HG02884 (cell line): ENCODE measurements around the gene KAZALD1.

Experiments
- ATAC-seq: cut with Tn5 transposase; IDR thresholded peaks from one replicate; pipeline ENCODE4 v1.9.1; 2021; ENCODE audit warnings: mild to moderate bottlenecking, moderate library complexity; ENCODE audit not compliant: unreplicated experiment

The KAZALD1 gene, protein sequence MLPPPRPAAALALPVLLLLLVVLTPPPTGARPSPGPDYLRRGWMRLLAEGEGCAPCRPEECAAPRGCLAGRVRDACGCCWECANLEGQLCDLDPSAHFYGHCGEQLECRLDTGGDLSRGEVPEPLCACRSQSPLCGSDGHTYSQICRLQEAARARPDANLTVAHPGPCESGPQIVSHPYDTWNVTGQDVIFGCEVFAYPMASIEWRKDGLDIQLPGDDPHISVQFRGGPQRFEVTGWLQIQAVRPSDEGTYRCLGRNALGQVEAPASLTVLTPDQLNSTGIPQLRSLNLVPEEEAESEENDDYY

DNA sequence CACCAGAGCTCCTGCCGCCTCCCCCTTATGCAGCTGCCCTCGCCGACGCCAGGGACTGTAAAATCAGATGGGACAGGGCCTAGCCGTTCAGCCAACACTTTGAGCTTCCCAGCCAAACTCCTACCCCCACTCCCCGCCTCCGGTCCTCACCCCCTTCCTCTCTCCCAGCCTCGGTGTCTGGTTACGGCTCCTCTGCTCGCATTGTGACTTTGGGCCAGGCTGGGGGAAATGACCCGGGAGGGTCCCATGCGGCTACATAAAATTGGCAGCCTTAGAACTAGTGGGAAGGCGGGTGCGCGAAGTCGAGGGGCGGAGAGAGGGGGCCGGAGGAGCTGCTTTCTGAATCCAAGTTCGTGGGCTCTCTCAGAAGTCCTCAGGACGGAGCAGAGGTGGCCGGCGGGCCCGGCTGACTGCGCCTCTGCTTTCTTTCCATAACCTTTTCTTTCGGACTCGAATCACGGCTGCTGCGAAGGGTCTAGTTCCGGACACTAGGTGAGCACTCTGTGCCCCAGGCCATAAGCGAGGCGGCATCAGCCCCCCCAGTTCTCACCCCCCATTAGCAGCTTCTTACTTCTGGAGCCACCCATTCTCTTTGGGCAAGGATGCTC, at the start of gene KAZALD1:
TSS of gene KAZALD1 (plus strand) at position 366 of the 608 bp plus-strand sequence. CDS start 604 bp downstream, outside the sequence.
- ATAC-seq, result no peak

DNA sequence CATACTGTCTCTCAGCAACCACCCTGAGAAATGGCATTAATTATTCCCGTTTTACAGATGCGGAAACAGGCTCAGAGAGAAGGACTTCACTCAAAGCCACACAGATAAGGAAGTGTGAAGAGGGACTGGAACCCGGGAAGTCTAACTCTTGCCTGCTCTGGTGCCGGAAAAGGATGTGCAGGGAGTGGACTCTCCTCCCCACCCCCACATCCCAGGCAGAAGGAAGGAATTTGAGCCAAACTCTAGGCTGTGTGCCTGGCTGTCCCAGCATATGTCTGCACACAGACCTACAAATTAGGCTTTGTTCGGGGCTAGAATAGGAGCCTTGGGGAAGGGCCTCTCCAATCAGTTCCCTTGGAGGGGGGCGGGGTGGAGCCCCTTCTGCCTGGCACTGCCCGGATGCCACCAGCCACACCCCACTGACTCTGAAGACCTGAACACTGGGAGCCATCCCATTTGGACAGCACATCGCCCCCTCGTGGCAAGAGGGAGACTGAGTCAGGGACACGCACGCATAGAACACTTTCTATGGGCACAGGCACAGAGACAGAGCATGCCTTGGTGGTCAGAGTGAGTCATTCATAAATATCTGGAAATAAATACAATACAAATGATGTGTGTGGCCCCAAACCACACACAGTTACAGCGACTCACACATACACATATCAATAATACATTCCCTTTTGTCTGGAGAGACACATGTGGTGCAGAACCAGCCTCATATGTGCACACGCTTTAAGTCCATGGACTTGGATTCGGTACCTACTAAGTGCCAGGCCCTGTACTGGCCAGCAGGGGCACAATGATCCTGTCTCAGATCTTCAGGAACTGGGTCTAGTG, 49.0 kb upstream of the KAZALD1 start:
- no peak for ATAC-seq

DNA sequence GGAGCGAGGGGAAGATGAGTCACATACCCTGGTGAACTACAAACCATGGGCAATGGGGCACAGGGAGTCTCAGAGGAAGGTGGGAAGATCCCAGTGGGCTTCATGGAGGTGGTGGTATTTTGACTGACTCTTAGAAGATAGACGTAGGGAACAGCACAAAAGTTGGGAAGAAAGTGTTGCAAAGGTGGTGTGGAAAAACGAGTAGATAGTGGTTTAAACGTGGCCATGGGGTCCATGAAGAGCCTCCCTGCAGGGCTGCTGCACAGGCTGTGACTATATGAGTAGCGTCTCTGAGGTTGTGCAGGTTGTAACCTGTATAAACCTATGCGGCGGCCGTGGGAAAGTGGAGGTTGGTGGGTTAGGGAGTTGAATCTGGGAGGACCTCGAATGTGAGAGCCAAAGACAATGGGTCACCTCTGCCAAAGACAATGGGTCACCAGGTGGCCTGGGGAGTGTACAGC, 48.4 kb upstream of the KAZALD1 start:
- ATAC-seq, result no peak

DNA sequence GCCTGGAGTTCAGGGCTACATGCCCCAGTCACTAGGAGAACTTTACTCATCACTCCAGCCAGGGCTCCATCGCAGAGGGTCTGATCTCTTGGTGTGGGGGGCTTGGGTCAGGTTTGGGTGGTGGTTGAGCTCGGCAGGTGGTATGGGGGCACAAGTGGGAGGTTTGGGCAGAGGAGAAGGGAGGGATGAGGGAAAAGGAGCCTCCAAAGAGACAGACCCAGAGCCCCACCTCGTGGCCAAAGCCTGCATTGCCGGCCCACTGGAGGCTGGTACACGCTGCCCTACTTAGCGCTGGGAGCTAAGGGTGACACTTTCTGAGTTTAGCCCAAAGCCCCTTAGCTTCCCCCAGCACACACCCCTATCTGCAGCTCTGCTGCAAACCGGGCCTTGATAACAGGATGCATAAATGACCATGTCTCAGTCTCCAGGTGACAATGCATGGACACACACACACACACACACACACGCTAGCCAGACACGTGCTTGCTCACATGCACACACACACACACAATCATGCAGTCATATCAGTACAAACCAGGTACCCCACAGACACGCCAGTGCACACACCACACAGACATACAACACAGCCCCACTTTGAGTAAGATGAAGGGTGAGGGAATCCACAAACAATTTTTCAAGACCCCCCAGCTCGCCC, 47.4 kb upstream of the KAZALD1 start:
- ATAC-seq, result no peak

DNA sequence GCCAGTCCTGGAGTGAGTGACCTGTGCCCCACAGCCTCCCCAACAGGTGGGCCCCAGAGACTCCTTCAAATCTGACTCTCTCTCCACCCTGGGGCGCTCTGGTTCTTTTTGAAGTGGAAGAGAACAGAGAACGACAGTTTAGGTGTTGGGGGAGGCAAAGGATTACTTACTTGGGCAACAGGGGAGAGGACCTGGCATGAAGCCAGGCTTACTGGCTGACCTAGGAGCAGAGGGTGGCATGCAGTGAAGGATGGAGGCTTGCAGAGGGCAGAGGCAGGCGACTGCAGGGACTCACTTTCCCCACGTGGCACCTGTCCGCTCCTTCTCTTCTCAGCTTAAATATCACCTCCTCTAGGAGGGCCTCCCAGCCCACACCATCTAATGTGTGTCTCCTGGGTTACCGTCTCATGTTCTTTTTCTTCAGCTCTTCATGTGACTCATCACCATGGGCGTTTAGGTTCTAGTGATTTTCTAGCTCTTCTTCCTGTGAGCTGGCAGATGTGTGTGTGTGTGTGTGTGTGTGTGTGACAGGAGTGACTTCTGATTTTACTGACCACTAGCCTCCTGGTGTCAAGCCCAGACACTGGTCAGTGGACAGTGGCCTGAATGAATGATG, 46.7 kb upstream of the KAZALD1 start:
- no peak for ATAC-seq

DNA sequence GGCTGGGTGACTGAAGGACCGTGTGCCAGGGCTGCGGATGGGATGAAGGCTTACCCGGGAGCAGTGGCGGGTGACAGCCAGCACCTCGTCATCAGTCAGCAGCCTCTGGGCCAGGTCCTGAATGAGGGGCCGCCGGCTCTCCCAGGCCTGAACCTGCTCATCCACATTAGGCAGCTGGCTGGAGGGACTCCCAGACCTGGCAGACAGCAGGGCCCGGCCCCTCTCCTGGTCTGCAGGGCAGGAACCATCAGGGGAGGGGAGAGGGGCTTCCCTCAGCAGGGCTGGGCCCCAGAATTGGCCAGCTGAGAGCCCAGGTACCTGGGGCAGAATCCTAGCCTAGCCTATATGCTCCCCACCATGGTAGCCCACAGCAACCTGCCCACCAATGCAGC, 46.2 kb upstream of the KAZALD1 start:
- ATAC-seq, result no peak

DNA sequence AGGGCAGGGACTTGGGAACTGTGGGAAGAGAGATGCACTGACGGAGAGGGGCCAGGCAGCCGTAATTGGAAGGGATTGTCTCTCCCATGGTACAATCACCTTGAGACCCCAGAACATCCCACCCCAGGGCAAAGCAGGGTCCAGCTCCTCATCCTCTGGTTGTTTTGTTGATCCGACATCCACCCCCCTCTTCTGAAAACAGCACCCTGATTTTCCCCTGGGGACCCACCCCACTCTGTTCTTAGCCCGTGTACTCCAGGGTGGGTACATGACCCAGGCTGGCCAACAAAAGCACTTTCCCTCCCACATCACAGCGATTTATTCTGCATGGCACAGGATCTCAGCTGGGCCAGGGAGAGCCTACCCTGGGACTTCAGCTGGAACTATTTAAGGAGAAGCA, 45.0 kb upstream of the KAZALD1 start:
- ATAC-seq, result no peak

DNA sequence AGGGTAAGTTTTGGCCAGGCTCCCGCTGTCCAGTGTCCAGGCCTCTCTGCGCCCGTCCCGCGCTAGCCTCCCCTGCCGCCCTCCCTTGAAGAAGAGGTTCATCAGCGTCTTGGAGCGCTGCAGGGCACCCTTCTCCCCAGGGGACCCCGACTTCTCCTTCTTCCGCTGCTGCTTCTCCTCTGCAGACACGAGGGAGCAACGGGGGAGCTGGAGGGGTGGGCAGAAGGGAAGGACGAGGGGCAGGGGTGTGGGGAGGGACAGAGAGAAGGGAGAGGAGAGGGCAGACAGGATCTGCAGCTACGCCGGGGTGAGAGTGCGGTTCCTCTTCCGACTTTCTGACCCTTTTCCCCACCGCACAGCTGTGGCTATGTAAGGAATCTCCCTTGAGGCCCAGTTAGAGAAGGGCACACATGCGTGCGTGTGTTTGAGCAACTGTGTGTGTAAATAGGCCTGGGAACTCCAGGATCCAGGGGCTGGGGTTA, 43.6 kb upstream of the KAZALD1 start:
- ATAC-seq, result no peak

DNA sequence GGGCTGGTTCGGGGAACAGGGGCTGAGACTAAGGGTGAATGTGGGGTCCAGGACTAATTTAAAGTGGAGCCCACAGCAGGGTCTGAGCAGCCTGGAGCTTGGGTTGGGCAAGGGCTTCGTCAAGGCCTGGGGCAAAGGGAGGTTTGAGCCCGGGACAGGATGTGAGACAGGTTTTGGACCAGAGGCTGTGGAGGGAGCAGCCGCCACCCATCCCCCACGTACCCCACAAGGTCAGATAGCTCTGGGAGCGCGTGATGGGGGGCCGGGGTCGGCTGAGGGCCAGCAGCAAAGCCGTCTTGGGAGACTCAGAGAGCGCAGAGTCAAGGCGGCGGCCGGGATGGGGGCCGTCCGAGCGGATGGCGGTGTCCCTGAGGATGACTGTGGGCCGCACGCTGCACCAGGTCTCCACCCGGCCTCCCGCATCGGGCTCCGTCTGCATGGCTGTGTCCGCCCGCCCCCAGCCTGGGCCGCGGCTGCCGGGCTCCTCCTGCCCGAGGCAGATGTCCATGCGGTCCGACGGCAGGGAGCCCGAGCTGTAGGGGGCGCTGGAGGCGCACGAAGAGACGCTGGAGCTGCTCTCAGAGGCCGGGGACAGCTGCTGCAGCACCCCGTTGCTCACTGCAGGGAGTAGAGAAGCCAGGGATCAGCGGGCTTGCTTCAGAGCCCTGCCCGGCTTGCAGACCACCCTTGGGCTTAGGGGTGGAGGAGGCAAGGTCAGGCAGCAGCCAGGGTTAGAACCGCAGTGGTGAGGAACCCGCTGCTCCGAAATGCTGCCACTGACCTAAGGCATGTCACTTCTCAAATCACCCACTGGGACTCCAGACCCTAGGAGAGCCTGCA, 43.0 kb upstream of the KAZALD1 start:
- ATAC-seq, result no peak

DNA sequence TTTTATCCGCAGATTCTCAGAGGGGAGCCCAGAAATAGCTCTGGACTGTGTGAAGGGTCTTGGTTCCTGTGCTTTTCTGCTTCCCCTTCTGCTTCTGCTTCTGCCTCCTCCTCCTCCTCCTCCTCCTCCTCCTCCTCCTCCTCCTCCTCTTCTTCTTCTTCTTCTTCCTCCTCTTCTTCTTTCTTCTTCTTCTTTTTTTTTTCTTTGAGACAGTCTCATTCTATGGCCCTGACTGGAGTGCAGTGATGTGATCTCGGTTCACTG, 42.4 kb upstream of the KAZALD1 start:
- no peak for ATAC-seq

DNA sequence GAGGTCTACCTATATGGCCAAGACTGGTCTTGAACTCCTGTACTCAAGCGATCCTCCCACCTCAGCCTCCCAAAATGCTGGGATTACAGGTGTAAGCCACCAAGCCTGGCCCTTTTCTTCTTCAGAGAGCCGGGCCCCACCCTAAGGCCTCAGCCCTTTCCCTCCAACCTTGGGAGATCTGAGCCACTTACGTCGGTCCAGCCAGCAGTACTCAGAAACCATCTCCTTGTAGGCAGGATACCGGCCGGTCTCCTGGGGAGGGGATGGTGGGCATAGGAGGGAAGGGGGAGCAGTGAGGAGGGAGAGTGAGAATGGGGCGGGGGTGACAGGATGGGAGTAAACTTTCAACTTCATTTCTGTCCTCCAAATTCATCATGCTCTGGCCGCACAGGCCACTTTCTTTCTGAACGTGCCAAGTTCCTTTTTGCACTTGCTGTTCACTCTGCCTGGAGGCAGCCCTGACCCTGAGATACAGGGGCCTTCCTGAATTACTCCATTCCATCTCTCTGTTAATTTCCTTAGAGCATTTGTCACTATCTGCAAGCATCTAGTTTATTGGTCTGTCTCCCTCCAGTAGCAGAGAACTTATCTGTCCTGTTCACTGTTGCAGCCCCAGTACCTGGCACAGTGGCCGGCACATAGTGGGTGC, 41.2 kb upstream of the KAZALD1 start:
- ATAC-seq, result no peak

DNA sequence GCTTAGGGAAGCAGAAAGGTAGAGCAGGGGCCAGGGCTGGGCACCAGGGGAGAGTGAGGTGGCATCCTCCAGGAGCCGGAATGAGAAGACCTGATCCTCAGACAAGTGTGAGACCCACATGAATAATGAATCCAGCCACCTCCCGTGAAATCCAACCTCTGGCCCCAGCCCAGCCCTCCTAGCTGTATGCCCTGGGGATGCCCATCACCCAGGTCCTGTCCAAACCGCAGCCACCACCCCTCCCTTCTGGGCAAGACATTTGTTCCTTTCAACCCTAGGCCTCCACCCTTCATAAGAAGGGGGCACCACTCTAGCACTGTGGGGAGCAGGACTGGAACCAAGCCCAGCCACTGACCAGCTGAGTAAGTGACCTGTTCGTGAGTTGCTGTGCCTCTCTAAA, 40.5 kb upstream of the KAZALD1 start:
- ATAC-seq, result no peak

DNA sequence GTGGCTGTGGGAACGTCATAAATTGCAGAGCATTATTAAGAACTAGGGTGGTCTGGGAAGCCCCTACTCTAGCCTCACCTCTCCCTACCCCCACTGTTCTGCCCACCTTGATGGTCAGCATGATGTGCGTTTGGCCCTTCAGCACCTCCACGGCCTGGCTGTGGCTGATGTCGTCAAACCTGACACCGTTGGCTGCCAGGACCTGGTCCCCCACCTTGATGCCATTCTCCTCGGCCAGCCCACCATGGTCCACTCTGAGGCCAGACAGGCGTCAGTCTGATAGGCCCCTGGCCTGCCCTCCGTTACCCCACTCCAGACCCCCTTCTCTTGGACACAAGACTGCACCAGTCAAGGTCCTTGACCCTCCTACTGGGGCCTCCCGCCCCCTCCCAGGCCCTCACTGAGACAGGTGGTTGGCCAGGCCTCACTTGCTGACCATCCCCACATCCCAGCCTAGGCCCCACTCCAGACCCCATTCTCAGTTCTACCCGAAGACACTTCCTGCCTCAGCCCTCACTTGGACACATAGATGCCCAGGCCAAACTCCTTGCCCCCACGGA, 40.0 kb upstream of the KAZALD1 start:
- no peak for ATAC-seq

DNA sequence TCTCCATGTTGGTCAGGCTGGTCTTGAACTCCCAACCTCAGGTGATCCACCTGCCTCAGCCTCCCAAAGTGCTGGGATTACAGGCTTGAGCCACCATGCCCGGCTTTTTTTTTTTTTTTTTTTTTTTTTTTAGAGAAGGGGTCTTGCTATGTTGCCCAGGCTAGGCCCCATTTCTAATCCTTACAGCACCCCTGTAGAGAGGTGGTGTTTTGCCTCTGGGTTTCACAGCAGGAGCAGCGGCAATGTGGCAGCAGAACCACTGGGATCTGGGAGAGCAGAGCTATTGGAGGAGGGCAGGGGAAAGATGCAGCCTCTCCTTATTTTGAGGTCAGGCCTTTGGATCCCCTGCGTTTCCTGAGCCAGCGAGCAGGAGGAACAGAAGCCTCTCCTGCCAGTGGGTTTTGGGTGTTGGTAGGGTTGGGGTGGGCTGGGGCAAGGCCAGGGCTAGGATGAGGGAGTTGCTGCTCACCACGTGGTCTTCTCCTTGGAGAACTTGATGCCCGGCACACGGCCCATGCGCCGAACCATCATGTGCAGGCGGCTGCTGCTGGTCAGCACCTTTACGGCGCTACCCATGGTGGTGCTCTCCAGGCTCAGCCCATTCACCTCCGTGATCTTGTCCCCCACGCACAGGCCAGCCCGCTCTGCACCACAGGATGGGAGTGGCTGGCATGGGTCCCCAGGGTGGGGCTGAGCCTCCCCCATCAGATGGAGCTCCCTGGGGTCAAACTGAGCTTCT, 38.7 kb upstream of the KAZALD1 start:
- no peak for ATAC-seq

DNA sequence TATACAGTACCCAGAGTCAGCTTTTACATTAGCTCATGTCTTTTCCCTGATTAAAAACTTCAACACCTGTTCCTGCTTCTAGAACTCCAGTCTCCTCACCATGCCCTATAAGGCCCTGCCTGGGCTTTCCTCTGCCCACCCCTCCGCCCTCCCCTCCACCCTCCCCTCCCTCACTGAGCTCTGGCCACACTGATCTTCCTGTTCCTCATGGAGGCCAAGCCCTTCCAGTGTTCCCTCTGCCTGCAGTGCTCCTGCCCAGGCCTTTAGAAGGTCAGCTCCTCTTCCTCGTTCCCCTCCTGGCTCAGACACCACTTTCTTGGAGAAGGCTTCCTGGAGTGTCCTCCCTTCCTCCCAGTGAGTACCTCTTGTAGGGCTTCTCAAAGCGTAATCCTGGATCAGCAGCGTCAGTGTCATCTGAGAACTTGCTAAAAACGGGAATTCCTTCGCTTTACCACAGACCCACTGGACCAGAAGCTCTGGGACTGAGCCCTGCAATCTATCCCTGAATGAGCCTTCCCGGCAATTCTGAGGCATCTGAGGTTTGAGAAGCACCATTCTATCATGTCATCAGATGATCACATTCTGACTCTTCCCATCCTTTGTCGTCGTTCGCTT, 34.6 kb upstream of the KAZALD1 start:
- no peak for ATAC-seq

DNA sequence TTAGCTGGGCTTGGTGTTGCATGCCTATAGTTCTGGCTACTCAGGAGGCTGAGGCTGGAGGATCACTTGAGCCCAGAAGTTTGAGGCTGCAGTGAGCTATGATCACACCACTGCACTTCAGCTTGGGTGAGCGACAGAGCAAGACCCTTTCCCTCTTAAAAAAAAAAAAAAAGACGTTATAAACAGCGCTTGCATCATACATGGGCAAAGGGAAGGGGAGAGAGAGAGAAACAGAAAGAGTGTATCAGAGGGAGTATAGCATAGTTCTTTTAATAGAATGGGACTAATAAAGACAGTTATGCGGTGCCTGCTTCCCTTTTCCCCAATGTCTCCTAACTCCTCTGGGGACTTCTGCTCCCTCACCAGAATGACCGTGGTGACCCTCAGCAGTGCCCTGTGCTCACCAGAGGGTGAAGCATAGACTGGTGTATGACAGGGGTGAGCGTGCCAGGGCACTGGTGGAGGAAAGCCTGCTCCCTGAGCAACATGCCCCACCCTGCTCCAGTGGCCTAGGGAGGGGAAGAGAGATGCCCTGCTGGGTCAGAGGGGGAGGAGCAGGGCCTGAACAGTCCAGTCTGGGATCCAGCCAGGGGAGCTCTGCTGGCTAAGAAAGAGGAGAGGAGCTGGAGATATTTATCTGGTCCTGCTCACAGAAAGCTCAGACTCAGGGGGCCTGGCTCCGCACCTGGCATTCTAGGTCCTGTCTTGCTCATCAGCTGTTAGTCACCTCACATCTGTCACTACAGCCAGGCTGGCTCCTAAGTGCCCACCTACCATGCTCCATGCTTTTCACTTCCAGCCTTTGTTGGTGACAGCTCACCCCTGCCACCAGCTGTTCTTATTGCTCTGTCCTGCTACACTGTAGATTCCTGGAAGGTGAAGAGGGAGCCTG, 33.1 kb upstream of the KAZALD1 start:
- no peak for ATAC-seq
